ENCODE measurements around the gene GTF3A. TPM values are rescaled to one million over a fixed set of nuclear protein-coding genes. Genes with fewer than 3 reads are reported as not detected.

The GTF3A gene
- total RNA-seq, 4 donors from 2014 or later = 179 to 304 (median 242) TPM

DNA sequence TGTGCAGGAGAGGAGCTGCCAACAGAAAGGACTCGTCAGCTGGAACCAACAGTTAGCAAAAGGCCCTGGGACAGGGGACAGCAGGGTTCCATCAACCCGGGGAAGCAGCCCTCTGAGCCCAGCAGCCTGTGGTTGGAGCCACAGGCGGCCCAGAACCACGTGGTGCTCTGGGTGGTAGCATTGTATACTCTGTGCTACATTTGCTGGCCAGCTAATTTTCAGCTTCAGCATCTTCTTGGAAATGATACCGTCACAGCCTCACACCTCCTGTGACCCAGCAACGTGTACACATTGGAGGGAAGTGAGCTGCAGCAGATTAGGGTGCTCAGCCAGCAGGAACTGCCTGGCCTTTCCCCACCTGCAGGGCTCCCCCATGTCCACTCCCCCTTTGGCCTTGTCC is 39.1 kb downstream of the GTF3A start:
- no peak for ATAC-seq
- no peak overlapping the region for H3K27ac ChIP-seq
- DNase-seq = no peak
- H3K9me3 ChIP-seq = no peaks in the 10 kb centered on the region
- TF ChIP-seq, protein P1, sequence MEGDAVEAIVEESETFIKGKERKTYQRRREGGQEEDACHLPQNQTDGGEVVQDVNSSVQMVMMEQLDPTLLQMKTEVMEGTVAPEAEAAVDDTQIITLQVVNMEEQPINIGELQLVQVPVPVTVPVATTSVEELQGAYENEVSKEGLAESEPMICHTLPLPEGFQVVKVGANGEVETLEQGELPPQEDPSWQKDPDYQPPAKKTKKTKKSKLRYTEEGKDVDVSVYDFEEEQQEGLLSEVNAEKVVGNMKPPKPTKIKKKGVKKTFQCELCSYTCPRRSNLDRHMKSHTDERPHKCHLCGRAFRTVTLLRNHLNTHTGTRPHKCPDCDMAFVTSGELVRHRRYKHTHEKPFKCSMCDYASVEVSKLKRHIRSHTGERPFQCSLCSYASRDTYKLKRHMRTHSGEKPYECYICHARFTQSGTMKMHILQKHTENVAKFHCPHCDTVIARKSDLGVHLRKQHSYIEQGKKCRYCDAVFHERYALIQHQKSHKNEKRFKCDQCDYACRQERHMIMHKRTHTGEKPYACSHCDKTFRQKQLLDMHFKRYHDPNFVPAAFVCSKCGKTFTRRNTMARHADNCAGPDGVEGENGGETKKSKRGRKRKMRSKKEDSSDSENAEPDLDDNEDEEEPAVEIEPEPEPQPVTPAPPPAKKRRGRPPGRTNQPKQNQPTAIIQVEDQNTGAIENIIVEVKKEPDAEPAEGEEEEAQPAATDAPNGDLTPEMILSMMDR (IDR thresholded peaks at IDR 0.05 in 4 of 5, conservative IDR thresholded peaks at IDR 0.05 in 1 of 5) = no peak
- TF ChIP-seq POLR2A (IDR thresholded peaks at IDR 0.05) = no peak
- H3K36me3 ChIP-seq = no peaks in the 10 kb centered on the region
- H3K4me1 ChIP-seq = no peaks in the 10 kb centered on the region
- H3K27me3 ChIP-seq = peaks cover 0 to 4% (median 0%) of the 10 kb centered on the region in 3 donors
- intact Hi-C loops (cut with DNase I; ENCODE audit: low total_unique reads) (no loop called here), in situ Hi-C loops (cut with MboI; ENCODE audit: low sequenced_read_pairs in 4 of 4) (no loop called here)
- H3K4me3 ChIP-seq = no peak overlapping the region

DNA sequence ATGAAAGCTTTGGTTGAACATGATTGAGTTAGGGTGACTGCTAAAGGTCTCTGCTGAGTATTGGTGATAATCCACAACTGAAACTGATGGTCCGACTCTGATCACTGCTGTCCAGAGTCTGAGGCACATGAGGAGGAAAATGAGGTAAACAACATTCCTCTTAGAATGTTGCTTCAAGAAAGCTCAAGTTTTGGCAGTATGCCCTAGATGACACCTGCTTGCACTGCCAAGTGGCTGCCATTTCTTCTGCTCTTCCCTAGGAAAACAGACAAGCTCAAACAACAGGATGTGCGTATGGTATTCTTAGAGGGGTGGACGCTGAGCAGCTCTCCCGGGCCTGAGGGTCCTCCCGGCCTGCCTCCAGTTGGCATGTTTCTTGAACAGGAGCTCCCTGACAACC is 41.2 kb downstream of the GTF3A start:
- ATAC-seq = no peak
- Histone ChIP-seq H3K4me1 (no peaks in the 10 kb centered on the region), H3K36me3 (no peaks in the 10 kb centered on the region), H3K27me3 (peaks cover 0 to 3% (median 0%) of the 10 kb centered on the region in 3 donors), H3K27ac (no peak overlapping the region), H3K4me3 (no peak overlapping the region), H3K9me3 (no peaks in the 10 kb centered on the region)
- TF ChIP-seq, protein P1 (IDR thresholded peaks at IDR 0.05 in 4 of 5, conservative IDR thresholded peaks at IDR 0.05 in 1 of 5) = no peak
- in situ Hi-C loops (cut with MboI; ENCODE audit: low sequenced_read_pairs in 4 of 4) = no loop called here
- no peak for DNase-seq
- intact Hi-C loops (cut with DNase I; ENCODE audit: low total_unique reads) = no loop called here

GRCh38 chr13:27466513-27466912 is 42.1 kb downstream of the GTF3A start:
- Histone ChIP-seq H3K9me3 (no peaks in the 10 kb centered on the region), H3K4me1 (no peaks in the 10 kb centered on the region), H3K36me3 (no peaks in the 10 kb centered on the region), H3K4me3 (no peak overlapping the region), H3K27me3 (no peaks in the 10 kb centered on the region), H3K27ac (no peak overlapping the region)
- DNase-seq = no peak
- intact Hi-C loops (cut with DNase I; ENCODE audit: low total_unique reads) = no loop called here
- no peak for ATAC-seq
- TF ChIP-seq, protein P1 (IDR thresholded peaks at IDR 0.05 in 4 of 5, conservative IDR thresholded peaks at IDR 0.05 in 1 of 5) = no peak
- in situ Hi-C loops (cut with MboI; ENCODE audit: low sequenced_read_pairs in 4 of 4) = no loop called here

- H3K9me3 ChIP-seq = no peaks in the 10 kb centered on the region
- H3K27ac ChIP-seq = no peak overlapping the region
- ATAC-seq (no peak), DNase-seq (no peak)
- TF ChIP-seq, protein P1 (IDR thresholded peaks at IDR 0.05 in 4 of 5, conservative IDR thresholded peaks at IDR 0.05 in 1 of 5) = no peak
- TF ChIP-seq POLR2A (IDR thresholded peaks at IDR 0.05) = no peak
- in situ Hi-C loops (cut with MboI; ENCODE audit: low sequenced_read_pairs in 4 of 4) = no loop called here
- H3K36me3 ChIP-seq = no peaks in the 10 kb centered on the region
- no peaks in the 10 kb centered on the region for H3K4me1 ChIP-seq
- H3K4me3 ChIP-seq = no peak overlapping the region
- no peaks in the 10 kb centered on the region for H3K27me3 ChIP-seq
- intact Hi-C loops (cut with DNase I; ENCODE audit: low total_unique reads) = no loop called here
Measured at GRCh38 chr13:27470075-27470820, 45.8 kb downstream of the GTF3A start.

DNA sequence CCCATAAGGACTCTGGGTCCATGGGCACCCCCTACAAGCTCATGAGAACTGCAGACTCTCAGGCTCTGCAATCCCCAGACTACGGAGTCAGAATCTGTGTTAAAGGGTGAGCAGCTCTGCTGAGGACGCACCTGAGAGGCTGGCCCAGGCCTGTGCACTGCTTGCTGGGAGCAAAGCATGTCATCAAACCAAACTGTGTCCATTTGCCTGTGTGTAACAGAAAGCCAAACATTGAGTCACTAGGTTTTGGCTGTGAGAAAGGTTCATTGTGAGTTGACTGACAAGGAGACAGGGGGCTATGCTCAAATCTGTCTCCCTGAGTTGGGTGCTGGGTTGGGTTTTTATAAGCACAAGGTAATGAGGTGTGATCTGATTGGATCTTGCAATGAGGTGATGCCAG is 48.0 kb downstream of the GTF3A start:
- ATAC-seq (no peak), DNase-seq (no peak)
- Histone ChIP-seq H3K36me3 (no peaks in the 10 kb centered on the region), H3K9me3 (no peaks in the 10 kb centered on the region), H3K4me3 (no peak overlapping the region), H3K27me3 (no peaks in the 10 kb centered on the region), H3K4me1 (no peaks in the 10 kb centered on the region), H3K27ac (no peak overlapping the region)
- no peak for TF ChIP-seq POLR2A (IDR thresholded peaks at IDR 0.05)
- TF ChIP-seq, protein P1 (IDR thresholded peaks at IDR 0.05 in 4 of 5, conservative IDR thresholded peaks at IDR 0.05 in 1 of 5) = no peak
- intact Hi-C loops (cut with DNase I; ENCODE audit: low total_unique reads) = no loop called here
- in situ Hi-C loops (cut with MboI; ENCODE audit: low sequenced_read_pairs in 4 of 4) = no loop called here
